Spleen (tissue), 7 donors: ENCODE measurements around the gene SRP54.

Experiments used
- POLR2A ChIP-seq, 3 donors: fragments of 450-650 bp; IDR thresholded peaks; one replicate each; pipeline ENCODE4 v1.5.1; 2017; ENCODE audit warnings: antibody characterized with exemption in 3 of 3, mild to moderate bottlenecking in 1 of 3
- POLR2AphosphoS5 ChIP-seq, 3 donors: sonication (generic); formaldehyde crosslinking; IDR thresholded peaks; one replicate each; pipeline ENCODE4 v1.5.1; 2017; ENCODE audit warnings: antibody characterized with exemption in 3 of 3
- TF ChIP-seq, protein P1 (sequence below), 11 experiments: fragments of 200-600 bp in 7 of 11; fragments of 450-650 bp in 4 of 11; sonication (generic) in 4 of 11; IDR thresholded peaks in 8 of 11; conservative IDR thresholded peaks in 3 of 11; 1 replicate in 7 of 11; 2 replicates in 4 of 11; pipeline versions ENCODE4 v1.4.0 to v1.8.0; 2016 to 2021; ENCODE audit warnings: antibody characterized with exemption in 11 of 11, inconsistent platforms in 4 of 11, mild to moderate bottlenecking in 1 of 11
- donor health status: DM: no; HTN: no; CAD: no; lungs with moderate emphysema.
- donor health status: DM: no; HTN: no; CAD: no.
- donor health status: DM: no; HTN: no; CAD: no.

DNA sequence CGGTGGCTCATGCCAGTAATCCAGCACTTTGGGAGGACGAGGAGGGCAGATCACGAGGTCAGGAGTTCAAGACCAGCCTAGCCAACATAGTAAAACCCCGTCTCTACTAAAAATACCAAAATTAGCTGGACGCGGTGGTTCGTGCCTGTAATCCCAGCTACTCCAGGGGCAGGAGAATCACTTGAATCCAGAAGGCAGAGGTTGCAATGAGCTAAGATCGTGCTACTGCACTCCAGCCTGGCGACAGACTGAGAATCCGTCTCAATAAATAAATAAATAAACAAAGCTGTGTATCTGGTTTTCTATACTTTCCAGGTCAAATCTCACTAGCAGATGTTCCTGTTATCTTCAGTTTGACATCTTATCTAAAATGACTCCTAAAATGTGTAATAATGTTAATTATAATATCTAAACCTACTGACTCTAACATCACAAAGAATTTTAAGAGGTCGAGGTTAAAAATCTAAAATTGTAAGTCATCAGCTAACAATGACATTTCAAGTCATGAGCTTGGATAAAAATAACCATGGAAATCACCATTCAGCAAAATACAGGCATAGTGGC, 2.4 kb upstream of the SRP54 start:
- TF ChIP-seq POLR2A (IDR thresholded peaks at IDR 0.05) (no peak), POLR2AphosphoS5 (IDR thresholded peaks at IDR 0.05) (no peak)
- TF ChIP-seq, protein P1, sequence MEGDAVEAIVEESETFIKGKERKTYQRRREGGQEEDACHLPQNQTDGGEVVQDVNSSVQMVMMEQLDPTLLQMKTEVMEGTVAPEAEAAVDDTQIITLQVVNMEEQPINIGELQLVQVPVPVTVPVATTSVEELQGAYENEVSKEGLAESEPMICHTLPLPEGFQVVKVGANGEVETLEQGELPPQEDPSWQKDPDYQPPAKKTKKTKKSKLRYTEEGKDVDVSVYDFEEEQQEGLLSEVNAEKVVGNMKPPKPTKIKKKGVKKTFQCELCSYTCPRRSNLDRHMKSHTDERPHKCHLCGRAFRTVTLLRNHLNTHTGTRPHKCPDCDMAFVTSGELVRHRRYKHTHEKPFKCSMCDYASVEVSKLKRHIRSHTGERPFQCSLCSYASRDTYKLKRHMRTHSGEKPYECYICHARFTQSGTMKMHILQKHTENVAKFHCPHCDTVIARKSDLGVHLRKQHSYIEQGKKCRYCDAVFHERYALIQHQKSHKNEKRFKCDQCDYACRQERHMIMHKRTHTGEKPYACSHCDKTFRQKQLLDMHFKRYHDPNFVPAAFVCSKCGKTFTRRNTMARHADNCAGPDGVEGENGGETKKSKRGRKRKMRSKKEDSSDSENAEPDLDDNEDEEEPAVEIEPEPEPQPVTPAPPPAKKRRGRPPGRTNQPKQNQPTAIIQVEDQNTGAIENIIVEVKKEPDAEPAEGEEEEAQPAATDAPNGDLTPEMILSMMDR (IDR thresholded peaks at IDR 0.05 in 8 of 11, conservative IDR thresholded peaks at IDR 0.05 in 3 of 11), result no peak
